Tongue (tissue), 2 donors: Measurements from ENCODE around the gene OR4C45. TPM values are rescaled to one million over a fixed set of nuclear protein-coding genes. Genes with fewer than 3 reads are reported as not detected.
"Not testable (repeated sequence)": the region's sequence is repeated elsewhere in the genome, so short reads cannot be mapped to it uniquely, and the experiment has no call there.

Experiments
- DNase-seq: peaks from one replicate; pipeline ENCODE4 v3.0.0-alpha.2; 2015
- total RNA-seq: library from RNA; depleted of rRNA; stranded (reverse); fragments of >200 nt; gene quantifications from one replicate; pipeline ENCODE4 v1.2.3, GENCODE V29; 2014

OR4C45 gene
- total RNA-seq: not detected

DNA sequence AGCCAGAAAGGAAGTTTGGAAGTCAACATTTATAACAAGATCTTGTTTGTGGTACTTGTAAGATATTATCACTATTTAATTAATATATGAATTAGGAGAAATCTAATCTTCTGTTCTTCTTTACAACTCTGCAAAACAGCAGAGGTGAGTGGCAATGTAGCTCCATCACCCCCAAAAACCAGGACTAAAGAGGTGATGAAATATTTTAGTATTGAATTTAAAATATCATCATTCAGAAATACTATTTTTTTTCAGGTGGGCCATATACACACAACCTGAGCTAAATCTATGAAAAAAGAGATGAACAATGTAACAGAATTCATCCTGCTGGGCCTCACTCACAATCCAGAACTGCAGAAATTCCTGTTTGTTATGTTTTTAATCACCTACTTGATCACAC lies at the start of gene OR4C45:
TSS of gene OR4C45 (plus strand) at position 301 of the 400 bp plus-strand sequence.
- DNase-seq: no peak

DNA sequence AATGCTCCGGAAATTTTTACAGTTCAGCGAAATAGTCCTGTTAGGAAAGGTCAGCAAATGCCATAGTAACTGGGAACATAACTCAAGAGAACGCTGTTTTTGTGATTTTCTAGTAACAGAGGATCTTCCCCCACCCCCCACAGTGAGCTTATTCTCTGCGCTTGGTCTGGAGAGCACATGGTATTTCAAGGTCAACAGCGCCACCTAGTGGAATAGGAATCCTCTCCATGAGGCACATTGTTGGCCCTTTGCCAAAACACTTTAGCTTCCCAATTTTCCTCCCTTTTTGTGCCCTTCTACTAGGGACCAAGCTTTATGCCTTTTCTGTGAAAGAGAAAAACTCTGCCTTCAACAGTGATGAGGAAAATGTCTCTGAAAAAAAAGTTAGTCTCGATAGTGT lies 37.1 kb upstream of the OR4C45 start:
- DNase-seq: peak; percentile 0

DNA sequence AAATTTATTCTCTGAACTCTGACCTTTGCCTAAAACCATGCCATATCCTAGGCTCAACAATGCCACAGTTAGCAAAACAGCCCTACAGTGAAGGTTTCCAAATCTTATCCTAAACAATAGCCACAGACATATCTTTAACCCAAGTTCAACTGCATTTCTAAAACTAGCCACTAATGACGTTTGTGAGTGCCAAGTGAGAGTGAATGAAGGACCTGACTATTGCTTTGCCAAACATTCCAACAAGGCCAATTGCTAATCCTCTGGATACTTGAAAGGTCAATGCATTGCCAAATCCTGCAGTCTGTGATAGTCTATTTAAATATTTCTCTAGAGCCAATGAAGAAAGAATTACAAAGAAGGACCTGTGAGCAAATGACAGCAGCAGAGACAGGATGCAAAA lies 2.5 kb upstream of the OR4C45 start:
- no peak for DNase-seq

DNA sequence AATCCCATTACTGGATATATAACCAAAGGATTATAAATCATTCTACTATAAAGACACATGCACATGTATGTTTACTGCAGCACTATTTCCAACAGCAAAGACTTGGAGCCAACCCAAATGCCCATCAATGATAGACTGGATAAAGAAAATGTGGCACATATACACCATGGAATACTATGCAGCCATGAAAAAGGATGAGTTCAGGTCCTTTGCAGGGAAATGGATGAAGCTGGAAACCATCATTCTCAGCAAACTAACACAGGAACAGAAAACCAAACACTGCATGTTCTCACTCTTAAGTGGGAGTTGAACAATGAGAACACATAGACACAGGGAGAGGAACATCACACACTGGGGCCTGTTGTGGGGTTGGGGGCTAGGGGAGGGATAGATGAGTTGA lies 3.6 kb downstream of the OR4C45 start:
- not testable (repeated sequence) for DNase-seq

DNA sequence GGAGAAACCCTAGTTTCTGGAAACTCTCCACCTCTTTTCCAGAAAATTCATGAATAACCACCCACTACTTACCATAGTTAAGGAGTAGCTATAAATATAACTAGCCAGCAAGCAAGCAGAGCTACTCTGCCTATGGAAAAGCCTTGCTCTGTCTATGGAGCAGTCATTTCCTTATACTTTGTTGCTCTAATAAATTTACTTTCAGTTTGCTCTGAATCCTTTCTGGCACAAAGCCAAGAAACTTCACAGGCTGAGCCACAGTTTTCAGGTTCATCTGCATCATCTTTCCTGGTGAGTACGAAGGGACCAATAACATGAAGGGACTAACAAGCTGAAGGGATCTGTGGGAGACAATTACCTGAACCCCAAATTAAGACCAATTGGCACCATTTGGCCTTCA lies 4.6 kb downstream of the OR4C45 start:
- DNase-seq: no peak

DNA sequence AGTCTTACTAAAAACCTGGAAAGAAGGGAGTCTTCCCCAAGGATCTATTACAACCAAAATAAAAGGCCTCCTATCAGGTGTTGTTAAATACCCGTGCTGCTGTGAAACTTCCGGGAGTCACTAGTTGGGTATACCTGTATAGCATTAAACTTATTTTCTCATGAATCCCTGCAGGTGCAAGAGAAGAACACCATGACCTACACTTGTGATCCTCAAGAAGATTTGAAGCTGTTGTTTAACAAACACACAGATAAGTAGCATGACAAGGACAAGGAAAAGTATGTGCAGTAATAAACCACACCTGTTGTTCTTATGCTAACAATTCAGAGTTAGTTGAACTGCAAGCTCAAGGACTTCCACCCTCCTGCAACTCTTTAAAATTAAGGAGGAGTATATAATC lies 12.0 kb downstream of the OR4C45 start:
- DNase-seq: no peak

DNA sequence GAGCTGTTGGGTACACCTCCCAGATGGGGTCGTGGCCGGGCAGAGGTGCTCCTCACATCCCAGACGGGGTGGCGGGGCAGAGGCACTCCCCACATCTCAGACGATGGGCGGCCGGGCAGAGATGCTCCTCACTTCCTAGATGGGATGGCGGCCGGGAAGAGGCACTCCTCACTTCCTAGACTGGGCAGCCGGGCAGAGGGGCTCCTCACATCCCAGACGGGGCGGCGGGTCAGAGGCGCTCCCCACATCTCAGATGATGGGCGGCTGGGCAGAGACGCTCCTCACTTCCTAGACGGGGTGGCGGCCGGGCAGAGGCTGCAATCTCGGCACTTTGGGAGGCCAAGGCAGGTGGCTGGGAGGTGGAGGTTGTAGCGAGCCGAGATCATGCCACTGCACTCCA lies 30.4 kb downstream of the OR4C45 start:
- DNase-seq: not testable (repeated sequence)

DNA sequence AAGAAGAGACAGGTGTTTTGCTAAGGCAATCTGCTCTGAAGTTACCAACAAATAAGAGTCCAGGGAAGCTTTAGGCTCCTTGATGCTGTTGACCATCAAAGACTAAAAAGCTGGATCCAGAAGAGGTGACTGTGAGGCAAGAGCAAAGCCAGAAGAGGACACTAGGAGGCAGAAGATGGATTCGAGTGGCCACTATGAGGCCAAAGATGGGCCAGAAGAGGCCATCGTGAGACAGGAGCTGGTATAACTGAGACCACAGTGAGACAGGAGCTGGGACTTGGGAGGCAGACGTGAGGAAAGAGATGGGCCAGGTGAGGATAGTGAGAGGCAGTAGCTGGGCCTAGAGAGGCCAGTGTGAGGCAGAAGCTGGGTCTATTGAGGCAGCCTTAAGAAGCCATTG lies 37.7 kb downstream of the OR4C45 start:
- DNase-seq: no peak

DNA sequence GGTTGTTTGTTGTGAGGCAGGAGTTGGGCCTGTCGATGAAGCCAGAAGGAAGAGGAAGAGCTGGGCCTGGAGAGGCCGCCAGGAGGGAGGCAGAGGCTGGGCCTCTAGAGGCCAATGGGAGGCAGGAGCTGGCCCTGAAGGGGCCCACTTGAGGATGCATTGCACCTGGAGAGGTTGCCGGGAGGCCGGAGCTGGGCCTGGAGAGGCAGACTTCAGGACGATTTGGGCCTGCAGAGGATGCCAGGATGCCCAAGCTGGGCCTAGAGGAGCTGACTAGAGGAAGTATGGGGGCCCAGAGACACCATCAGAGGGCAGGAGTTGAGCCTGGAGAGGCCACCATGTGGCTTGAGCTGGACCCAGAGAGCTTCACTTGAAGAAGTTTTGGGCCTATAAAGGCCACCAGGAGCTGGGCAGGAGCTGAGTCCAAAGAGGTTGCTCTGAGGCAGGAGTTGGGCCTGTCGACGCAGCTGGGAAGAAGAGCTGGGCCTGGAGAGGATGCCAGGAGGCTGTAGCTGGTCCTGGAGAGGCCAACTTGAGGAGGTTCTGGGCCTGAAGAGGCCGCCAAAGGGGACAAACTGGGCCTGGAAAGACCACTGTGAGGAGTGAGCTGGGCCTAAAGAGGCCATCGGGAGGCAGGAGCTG lies 39.0 kb downstream of the OR4C45 start:
- no peak for DNase-seq

DNA sequence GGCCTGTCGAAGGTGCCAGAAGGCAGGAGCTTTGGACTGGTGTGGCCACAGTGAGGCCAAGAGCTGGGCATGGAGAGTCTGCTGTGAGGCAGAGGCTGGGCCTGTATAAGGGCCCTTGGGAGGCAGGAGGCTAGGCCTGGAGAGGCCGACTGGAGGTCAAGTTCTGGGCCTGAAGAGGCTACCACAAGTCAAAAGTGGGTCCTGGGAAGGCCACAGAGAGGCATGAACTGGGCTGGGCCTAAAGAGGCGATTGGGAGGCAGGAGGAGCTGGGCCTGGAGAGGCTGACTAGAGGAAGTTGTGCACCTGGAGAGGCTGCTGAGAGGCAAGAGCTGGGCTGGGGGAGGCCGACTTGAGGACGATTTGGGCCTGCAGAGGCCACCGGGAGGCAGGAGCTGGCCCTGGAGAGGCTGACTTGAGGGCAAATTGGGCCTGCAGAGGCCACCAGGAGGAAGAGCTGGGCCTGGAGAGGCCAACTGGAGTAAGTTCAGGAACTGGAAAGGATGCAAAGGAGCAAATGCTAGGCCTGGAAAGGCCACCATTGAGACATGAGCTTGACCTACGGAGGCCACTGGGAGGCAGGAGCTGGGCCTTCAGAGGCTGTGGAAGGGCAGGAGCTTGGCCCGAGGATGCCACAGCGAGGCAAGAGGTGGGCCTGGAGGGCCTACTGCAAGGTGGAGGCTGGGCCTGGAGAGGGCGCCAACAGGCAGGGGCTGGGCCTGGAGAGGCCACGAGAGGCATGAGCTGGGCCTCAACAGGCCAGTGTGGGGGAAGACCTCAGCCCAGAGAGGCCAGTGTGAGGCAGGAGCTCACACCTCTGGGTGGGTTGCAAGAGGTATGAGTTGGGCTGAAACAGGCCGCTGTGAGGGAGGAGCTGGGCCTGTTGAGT lies 39.8 kb downstream of the OR4C45 start:
- DNase-seq: no peak

DNA sequence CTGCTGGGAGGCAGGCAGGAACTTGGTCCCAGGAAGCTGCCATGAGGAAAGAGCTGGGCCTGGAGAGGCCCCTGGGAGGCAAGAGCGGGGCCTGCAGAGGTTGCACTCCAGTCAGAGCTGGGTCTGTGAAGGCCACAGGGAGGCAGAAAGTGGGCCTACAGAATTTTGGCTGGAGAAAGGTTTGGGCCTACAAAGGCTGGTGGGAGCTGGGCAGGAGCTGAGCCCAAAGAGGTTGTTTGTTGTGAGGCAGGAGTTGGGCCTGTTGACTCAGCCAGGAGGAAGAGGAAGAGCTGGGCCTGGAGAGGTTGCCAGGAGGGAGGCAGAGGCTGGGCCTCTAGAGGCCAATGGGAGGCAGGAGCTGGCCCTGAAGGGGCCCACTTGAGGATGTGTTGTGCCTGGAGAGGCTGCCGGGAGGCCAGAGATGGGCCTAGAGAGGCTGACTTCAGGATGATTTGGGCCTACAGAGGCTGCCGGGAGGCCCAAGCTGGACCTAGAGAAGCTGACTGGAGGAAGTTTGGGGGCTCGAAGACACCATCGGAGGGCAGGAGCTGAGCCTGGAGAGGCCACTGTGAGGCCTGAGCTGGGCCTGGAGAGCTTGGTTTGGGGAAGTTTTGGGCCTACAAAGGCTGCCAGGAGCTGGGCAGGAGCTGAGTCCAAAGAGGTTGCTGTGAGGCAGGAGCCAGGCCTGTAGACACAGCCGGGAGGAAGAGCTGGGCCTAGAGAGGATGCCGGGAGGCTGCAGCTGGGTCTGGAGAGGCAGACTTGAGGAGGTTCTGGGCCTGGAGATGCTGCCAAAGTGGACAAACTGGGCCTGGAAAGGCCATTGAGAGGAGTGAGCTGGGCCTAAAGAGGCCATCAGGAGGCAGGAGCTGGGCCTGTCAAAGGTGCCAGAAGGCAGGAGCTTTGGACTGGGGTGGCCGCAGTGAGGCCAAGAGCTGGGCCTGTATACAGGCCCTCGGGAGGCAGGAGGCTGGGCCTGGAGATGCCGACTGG lies 40.7 kb downstream of the OR4C45 start:
- no peak for DNase-seq

DNA sequence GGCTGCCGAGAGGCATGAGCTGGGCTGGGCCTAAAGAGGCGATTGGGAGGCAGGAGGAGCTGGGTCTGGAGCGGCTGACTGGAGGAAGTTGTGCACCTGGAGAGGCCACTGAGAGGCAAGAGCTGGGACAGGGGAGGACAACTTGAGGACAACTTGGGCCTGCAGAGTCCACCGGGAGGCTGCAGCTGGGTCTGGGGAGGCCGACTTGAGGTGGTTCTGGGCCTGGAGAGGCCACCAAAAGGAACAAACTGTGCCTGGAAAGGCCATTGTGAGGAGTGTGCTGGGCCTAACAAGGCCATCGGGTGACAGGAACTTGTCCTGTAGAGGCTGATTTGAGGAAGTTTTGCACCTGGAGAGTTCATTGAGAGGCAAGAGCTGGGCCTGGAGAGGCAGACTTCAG lies 41.5 kb downstream of the OR4C45 start:
- DNase-seq: no peak

DNA sequence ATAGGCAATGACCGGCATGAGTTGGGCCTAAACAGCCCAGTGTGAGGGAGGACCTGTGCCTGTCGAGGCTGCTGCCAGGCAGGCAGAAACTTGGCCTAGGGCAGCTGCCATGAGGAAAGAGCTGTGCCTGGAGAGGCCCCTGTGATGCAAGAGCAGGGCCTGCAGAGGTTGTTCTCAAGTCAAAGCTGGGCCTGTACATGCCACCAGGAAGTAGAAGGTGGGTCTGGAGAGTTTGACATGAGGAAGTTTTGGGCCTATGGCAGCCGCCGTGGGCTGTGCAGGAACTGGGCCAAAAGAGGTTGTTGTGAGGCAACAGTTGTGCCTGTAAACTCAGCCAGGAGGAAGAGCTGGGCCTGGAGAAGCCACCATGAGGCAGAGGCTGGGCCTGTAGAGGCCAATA lies 43.2 kb downstream of the OR4C45 start:
- DNase-seq: no peak

DNA sequence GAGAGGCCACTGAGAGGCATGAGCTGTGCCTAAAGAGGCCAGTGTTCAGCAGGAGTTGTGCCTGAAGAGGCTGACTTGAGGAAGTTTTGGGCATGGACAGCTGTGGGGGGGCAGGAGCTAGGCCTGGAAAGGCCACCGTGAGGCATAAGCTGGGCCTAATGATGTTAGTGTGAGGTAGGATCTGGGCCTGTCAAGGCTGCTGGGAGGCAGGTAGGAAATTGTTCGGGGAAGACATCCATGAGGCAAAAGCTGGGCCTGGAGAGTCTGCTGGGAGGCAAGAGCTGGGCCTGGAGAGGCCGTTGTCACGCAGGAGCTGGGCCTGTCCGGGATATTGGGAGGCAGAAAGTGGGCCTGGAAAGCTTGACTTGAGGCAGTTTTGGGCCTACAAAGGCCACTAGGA lies 44.9 kb downstream of the OR4C45 start:
- DNase-seq: no peak

DNA sequence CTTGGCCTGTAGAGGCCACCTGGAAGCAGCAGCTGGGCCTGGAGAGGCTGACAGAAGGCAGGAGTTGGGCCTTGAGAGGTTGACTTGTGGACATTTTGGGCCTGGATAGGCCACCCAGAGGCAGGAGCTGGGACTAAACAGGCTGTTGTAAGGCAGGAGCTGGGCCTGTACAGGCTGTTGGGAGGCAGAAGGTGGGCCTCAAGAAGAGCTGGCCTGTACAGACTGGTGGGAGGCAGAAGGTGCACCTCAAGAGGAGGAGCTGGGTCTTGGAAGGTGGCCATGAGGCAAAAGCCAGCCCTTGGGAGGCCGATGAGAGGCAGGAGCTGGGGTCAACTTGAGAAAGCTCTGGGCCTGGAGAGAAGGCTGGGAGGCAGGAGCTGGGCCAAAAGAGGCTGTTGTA lies 45.3 kb downstream of the OR4C45 start:
- no peak for DNase-seq

DNA sequence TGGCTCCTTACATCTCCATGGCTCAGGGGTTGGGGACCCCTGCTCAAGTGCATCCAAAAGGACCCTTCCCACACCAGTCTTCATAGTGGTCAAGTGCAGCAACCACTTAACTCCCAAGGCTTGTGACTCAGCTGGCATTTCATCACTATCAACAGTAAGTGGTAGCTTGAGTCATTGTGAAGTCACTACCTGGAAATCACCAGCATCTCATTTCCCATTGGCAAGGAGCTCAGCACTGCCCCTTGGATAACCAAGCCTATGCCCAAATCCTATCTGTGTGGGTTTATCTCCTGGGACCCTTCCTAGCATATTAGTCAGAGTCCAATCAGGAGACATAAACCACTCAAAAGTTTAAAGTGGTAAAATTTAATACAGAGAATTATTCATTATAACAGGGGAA lies 46.3 kb downstream of the OR4C45 start:
- DNase-seq: not testable (repeated sequence)

DNA sequence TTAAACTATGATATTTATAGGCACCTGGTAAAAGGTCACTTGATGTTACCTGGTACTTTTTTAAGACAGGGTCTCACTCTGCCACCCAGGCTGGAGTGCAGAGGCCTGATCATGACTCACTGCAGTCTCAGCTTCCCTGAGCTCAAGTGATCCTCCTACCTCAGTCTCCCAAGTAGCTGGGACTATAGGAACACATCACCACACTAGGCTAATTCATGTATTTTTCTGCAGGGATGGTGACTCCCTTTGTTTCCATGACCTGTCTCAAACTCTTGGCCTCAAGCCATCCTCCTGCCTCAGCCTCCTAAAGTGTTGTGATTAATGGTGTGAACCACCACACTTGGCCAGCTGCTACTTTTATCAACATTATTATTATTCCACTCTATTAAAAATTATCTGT lies 47.6 kb downstream of the OR4C45 start:
- DNase-seq: no peak

Other genes starting within 250 kb of the OR4C45 start
- gene OR4C13, start 80.5 kb upstream of the OR4C45 start, total RNA-seq: not detected
- not detected for gene OR4C12, start 50.3 kb upstream of the OR4C45 start, total RNA-seq